ENCODE results near the gene C12orf57.

The C12orf57 gene

DNA sequence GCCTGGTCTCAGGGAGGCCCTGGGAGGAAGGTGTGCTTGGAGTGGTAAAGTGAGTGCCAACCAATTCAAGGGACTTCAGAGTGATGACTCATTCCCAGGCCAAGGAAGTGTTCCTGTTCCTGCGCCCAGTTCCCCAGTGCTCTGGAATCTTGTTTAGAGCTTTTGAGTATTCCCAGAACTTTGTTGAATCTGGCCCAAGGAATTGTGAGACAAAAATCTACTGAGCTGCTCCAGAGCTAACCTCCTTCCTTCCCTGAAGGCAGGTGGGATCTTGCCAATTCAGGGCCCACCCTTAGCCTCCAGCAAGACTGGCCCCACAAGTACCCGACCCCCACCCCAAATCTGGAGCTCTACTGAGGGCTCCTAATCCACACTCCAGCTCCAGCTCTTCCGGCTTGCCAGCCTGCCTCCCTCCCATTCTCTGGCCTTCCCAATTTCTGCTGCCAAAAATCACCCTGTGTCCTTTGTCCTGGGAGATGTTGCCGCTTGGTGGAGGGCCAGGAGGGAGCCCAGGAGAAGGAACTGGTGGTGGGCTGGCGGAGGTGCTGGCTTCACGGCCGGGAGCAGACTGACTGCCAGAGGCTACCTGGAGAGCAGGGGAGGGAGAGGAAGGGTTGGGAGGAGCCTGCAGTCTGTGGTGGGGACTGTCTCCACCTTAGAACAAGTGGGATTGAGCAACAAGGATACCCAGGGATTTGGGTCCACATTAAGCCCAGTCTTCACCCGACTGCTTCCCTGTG lies 18.1 kb upstream of the C12orf57 start:
- TF ChIP-seq, protein P1, sequence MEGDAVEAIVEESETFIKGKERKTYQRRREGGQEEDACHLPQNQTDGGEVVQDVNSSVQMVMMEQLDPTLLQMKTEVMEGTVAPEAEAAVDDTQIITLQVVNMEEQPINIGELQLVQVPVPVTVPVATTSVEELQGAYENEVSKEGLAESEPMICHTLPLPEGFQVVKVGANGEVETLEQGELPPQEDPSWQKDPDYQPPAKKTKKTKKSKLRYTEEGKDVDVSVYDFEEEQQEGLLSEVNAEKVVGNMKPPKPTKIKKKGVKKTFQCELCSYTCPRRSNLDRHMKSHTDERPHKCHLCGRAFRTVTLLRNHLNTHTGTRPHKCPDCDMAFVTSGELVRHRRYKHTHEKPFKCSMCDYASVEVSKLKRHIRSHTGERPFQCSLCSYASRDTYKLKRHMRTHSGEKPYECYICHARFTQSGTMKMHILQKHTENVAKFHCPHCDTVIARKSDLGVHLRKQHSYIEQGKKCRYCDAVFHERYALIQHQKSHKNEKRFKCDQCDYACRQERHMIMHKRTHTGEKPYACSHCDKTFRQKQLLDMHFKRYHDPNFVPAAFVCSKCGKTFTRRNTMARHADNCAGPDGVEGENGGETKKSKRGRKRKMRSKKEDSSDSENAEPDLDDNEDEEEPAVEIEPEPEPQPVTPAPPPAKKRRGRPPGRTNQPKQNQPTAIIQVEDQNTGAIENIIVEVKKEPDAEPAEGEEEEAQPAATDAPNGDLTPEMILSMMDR (IDR thresholded peaks at IDR 0.05; ENCODE audit: insufficient read depth, low read depth, low read length, missing control alignments) = no peak
- no peak overlapping the region for H3K4me3 ChIP-seq (ENCODE audit: low read depth, low read length)
- no peak for DNase-seq (ENCODE audit: low read depth)

DNA sequence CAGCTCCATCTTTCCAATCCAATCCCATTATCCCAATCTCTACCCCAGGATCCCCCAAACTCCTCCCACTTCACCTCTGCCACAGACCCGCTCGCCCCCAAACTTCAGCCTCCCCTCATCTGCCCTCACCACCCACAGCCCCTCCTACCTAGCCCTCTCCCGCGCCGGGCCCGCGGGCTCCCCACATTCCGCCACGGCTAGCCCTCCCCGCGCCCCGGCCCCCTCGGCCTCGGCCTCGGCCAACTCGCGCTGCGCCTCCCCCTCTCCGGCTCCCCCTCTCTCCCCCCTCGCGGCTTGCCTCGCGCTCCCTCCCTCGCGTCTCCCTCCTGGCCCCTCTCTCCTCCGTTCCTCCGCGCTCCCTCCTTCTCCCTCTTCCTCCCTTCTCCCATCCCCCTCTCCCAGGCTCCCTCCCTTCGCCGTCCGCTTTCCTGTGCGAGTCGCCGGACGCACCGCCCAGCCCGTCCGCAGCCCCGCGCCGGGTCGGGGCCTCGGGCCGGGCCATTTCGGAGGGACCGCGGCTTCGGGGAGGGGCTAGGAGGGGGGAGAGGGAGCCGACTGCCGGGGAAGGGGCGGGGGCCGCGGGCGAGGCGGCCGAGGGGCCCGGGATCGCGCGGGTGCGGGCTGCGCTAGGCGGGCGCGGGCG lies 16.3 kb upstream of the C12orf57 start, which contains the start of gene ATN1:
Gene ATN1, plus strand, starts transcription at position 581 of the 643 bp plus-strand sequence. CDS start 6,043 bp downstream, outside the sequence.
- peak within 1 kb of the TSS; percentile 75 for H3K4me3 ChIP-seq (ENCODE audit: low read depth, low read length)
- TF ChIP-seq, protein P1 (IDR thresholded peaks at IDR 0.05; ENCODE audit: insufficient read depth, low read depth, low read length, missing control alignments) = no peak
- no peak for DNase-seq (ENCODE audit: low read depth)

DNA sequence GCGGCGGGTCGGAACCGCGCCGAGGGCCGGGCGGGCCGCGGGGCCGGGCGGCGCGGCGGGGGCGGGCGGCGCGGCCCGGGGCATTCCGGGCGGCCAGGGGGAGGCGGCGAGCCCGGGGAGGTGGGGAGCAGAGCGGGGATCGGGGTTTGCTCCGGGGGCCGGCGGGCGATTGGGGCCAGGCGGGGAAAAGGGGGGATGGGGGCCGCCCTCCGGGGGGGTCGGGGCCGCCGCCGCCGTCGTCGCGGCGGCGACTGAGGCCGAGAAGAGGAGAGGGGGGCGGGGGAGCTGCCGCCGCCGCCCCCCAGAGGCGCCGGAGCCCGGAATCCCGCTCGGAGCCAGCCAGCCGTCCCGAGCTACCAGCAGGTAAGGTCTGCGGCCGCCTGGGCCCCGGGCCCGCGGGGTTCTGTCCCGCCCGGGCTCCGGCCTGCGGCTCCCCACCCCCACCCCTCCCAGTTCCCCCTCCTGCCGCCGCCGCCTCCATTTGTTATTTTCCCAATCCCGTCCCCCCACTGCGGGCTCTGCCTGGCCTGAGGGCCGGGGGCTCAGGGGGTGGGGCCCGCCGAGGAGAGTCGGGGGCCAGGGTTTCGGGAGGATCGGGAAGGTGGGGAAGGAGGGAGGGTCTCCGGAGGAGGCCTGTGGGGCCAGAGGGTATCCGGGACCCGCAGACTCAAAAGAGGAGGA lies 15.7 kb upstream of the C12orf57 start:
- H3K4me3 ChIP-seq (ENCODE audit: low read depth, low read length) = peak overlapping the region; percentile 75
- no peak for DNase-seq (ENCODE audit: low read depth)

DNA sequence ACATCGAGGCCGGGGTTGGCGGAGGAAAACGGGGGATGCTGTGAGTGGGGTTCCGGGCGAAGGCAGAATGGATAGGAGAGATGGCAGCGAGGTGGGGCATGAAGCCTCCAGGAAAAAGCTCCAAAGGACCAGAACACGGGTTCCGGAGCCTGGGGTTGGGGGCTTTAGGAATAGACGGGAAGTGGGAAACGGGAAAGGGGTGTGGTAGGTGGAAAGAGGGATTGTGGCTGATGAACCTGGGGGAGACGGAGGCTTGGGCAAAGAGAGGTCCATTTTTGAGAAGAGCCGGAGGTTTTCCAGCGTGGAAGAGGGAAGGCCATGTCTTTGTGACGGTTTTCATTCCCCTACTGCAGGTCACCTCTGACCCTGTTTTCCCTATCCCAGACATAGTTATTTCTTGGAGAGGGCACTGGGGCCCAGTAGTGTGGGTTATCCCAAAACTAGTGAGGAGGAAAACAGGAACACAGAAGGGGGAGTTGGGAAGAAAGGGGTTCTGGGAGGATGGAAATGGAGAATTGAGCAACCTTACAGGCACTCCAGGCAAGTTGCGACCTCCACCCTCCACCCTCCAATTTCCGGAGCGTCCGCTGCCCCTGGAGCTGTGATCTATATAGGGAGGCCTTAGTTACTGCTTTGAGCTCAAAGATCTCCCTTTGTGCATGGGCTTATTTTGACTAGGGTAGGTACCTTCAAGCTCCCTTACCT lies 15.0 kb upstream of the C12orf57 start:
- peak overlapping the region; percentile 75 for H3K4me3 ChIP-seq (ENCODE audit: low read depth, low read length)
- DNase-seq (ENCODE audit: low read depth) = no peak
- TF ChIP-seq, protein P1 (IDR thresholded peaks at IDR 0.05; ENCODE audit: insufficient read depth, low read depth, low read length, missing control alignments) = no peak

More for the DNA sequence above, 15.7 kb upstream of the C12orf57 start:
- TF ChIP-seq, protein P1 (IDR thresholded peaks at IDR 0.05; ENCODE audit: insufficient read depth, low read depth, low read length, missing control alignments) = no peak

DNA sequence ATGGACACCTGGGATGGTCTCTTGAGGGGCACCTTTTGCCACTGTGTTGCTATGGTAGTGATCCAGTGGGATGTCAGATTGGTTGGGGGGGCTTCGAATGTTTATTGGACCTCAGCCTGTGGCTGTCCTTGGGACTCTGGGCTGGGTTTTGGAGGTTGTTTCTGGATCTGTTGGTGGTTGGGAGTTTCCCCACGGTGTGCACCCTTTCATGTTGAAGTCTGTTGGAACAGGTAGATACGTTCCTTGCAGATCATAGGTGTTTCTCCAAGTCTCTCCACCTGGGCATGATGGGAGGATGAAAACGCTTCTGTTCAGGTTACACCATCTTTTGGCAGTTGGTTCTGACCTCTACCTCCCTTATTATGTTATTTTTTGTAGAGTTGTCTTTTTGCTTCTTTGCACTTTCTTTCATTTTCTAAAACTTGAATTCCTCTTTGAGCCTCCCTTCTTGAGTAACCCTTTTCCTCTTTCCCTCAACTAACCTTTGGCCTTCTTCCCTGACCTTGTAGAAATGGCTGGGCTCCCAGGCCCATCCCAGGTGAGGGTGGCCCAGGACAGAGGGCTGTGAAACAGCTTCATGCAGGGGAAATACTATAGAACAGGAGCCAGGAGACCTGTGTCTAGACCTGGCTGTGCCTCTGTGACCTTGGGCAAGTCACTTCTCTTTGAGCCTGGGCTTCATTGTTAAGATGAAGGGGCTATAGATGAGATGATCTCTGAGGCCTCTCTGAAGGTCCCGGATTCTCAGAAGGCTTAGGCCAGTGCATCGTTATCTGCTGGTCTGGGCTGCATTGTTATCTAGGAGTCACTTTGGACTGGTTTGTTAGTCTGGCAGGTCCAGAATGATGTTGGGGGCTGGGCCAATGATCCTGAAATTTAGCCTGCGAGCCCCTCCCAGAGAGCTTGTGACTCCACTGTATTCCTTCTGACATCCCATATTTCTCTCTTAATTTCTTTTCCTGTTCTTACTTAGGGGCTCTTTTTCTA lies 14.1 kb upstream of the C12orf57 start:
- DNase-seq (ENCODE audit: low read depth) = no peak
- TF ChIP-seq, protein P1 (IDR thresholded peaks at IDR 0.05; ENCODE audit: insufficient read depth, low read depth, low read length, missing control alignments) = no peak
- H3K4me3 ChIP-seq (ENCODE audit: low read depth, low read length) = no peak overlapping the region; the same call in 1 of the 2 replicates
